Osteoblast (primary cell): ENCODE data around the gene HMOX2. TPM values are rescaled to one million over a fixed set of nuclear protein-coding genes. Genes with fewer than 3 reads are reported as not detected.

Experiments
- DNase-seq: peaks from one replicate; pipeline ENCODE4 v3.0.0; 2011; ENCODE audit warnings: low spot score, mixed read lengths; ENCODE audit not compliant: insufficient read length; ENCODE audit errors: missing footprints
- H2AFZ ChIP-seq: 2 replicates; pipeline ENCODE4 v1.6.0; 2011; ENCODE audit warnings: mild to moderate bottlenecking, low read length
- H3K27ac ChIP-seq: 2 replicates; pipeline ENCODE4 v1.5.1; 2011; ENCODE audit warnings: mild to moderate bottlenecking, low read depth, low read length, moderate library complexity
- H3K27me3 ChIP-seq: 2 replicates; pipeline ENCODE4 v1.6.0; 2012; ENCODE audit warnings: mild to moderate bottlenecking, control low read depth, inconsistent platforms, low read length, moderate library complexity; ENCODE audit not compliant: insufficient read depth
- H3K36me3 ChIP-seq: 2 replicates; pipeline ENCODE4 v1.5.1; 2011; ENCODE audit warnings: mild to moderate bottlenecking, low read length, control low read depth, moderate library complexity; ENCODE audit not compliant: insufficient read depth
- H3K4me1 ChIP-seq: 2 replicates; pipeline ENCODE4 v1.5.1; 2011; ENCODE audit warnings: mild to moderate bottlenecking, low read length, control low read depth, moderate library complexity; ENCODE audit not compliant: insufficient read depth
- H3K4me2 ChIP-seq: 2 replicates; pipeline ENCODE4 v1.6.0; 2011; ENCODE audit warnings: mild to moderate bottlenecking, low read length; ENCODE audit not compliant: insufficient read depth
- H3K4me3 ChIP-seq: fragments of 200-600 bp; sonication (generic); 3 replicates; pipeline ENCODE4 v1.5.1; 2012; ENCODE audit warnings: mild to moderate bottlenecking, low read length, inconsistent platforms; ENCODE audit not compliant: insufficient read depth
- H3K79me2 ChIP-seq: 2 replicates; pipeline ENCODE4 v1.6.0; 2012; ENCODE audit warnings: mild to moderate bottlenecking, low read length, control low read depth, inconsistent platforms; ENCODE audit not compliant: insufficient read depth
- H3K9me3 ChIP-seq: 2 replicates; pipeline ENCODE4 v1.5.1; 2011; ENCODE audit warnings: low read depth, low read length, control low read depth
- H4K20me1 ChIP-seq: 2 replicates; pipeline ENCODE4 v1.6.0; 2012; ENCODE audit warnings: mild to moderate bottlenecking, low read length, control low read depth; ENCODE audit not compliant: insufficient read depth
- total RNA-seq: library from RNA; depleted of rRNA; stranded (reverse); fragments of >200 nt; gene quantifications from 2 replicates; pipeline ENCODE4 v1.2.3, GENCODE V29; 2012
- TF ChIP-seq, protein P1 (sequence below): IDR thresholded peaks from 2 replicates; pipeline ENCODE4 v1.5.1; 2011; ENCODE audit warnings: mild to moderate bottlenecking, low read depth, low read length, moderate library complexity; ENCODE audit errors: extremely low read depth

HMOX2 gene
- total RNA-seq, 1 donor, result 39.4 TPM

GRCh38 chr16:4514606-4515005 is 38.4 kb downstream of the HMOX2 start:
- Histone ChIP-seq H2AFZ (no peak overlapping the region), H3K4me2 (no peak overlapping the region), H3K27me3 (no peaks in the 10 kb centered on the region), H3K4me1 (no peaks in the 10 kb centered on the region), H3K27ac (no peak overlapping the region), H3K9me3 (no peaks in the 10 kb centered on the region), H4K20me1 (peaks cover 15% of the 10 kb centered on the region), H3K4me3 (no peak overlapping the region), H3K36me3 (peaks cover 22% of the 10 kb centered on the region), H3K79me2 (peaks cover 2% of the 10 kb centered on the region)
- peak; percentile 36 for DNase-seq
- TF ChIP-seq, protein P1, sequence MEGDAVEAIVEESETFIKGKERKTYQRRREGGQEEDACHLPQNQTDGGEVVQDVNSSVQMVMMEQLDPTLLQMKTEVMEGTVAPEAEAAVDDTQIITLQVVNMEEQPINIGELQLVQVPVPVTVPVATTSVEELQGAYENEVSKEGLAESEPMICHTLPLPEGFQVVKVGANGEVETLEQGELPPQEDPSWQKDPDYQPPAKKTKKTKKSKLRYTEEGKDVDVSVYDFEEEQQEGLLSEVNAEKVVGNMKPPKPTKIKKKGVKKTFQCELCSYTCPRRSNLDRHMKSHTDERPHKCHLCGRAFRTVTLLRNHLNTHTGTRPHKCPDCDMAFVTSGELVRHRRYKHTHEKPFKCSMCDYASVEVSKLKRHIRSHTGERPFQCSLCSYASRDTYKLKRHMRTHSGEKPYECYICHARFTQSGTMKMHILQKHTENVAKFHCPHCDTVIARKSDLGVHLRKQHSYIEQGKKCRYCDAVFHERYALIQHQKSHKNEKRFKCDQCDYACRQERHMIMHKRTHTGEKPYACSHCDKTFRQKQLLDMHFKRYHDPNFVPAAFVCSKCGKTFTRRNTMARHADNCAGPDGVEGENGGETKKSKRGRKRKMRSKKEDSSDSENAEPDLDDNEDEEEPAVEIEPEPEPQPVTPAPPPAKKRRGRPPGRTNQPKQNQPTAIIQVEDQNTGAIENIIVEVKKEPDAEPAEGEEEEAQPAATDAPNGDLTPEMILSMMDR, result no peak

DNA sequence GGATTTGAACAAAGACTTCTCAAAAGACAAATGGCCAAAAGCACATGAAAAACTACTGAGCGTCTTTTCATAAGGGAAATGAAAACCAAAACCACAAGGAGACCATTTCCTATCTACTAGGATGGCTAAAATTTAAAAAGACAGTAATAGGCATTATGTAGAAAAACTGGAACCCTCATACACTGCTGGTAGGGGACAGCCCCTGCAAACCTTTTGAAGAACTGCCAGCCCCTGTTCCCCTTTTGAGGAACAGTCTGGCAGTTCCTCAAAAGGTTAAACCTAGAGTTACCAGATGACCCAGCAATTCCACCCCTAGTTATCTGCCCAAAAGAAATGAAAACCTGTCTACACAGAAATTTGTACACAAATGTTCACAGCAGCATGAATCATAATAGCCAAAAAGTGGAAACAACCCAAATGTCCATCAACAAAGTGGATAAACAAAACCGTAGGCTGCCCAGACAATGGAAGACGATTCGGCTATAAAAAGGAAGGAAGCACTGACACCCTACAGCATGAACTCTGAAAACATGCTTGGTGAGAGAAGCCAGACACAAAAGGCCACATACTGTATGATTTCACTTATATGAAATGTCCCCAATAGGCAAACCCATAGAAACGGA is 39.5 kb downstream of the HMOX2 start:
- no peak overlapping the region for H2AFZ ChIP-seq
- H3K36me3 ChIP-seq, result peaks cover 17% of the 10 kb centered on the region
- peak; percentile 45 for DNase-seq
- no peak overlapping the region for H3K27ac ChIP-seq
- H3K4me2 ChIP-seq, result no peak overlapping the region
- peaks cover 2% of the 10 kb centered on the region for H3K79me2 ChIP-seq
- H3K4me1 ChIP-seq, result no peaks in the 10 kb centered on the region
- no peak overlapping the region for H3K4me3 ChIP-seq
- TF ChIP-seq, protein P1, result no peak
- no peaks in the 10 kb centered on the region for H3K27me3 ChIP-seq
- no peaks in the 10 kb centered on the region for H3K9me3 ChIP-seq
- H4K20me1 ChIP-seq, result peaks cover 15% of the 10 kb centered on the region

- Histone ChIP-seq H2AFZ (no peak overlapping the region), H3K9me3 (no peaks in the 10 kb centered on the region), H3K27me3 (no peaks in the 10 kb centered on the region), H3K4me3 (no peak overlapping the region), H3K27ac (no peak overlapping the region), H4K20me1 (peaks cover 9% of the 10 kb centered on the region), H3K36me3 (peaks cover 4% of the 10 kb centered on the region), H3K79me2 (peaks cover 2% of the 10 kb centered on the region), H3K4me1 (no peaks in the 10 kb centered on the region), H3K4me2 (no peak overlapping the region)
- peak; percentile 74 for DNase-seq
- TF ChIP-seq, protein P1, result peak; percentile 53
Observed at GRCh38 chr16:4517812-4518680, 41.8 kb downstream of the HMOX2 start.

DNA sequence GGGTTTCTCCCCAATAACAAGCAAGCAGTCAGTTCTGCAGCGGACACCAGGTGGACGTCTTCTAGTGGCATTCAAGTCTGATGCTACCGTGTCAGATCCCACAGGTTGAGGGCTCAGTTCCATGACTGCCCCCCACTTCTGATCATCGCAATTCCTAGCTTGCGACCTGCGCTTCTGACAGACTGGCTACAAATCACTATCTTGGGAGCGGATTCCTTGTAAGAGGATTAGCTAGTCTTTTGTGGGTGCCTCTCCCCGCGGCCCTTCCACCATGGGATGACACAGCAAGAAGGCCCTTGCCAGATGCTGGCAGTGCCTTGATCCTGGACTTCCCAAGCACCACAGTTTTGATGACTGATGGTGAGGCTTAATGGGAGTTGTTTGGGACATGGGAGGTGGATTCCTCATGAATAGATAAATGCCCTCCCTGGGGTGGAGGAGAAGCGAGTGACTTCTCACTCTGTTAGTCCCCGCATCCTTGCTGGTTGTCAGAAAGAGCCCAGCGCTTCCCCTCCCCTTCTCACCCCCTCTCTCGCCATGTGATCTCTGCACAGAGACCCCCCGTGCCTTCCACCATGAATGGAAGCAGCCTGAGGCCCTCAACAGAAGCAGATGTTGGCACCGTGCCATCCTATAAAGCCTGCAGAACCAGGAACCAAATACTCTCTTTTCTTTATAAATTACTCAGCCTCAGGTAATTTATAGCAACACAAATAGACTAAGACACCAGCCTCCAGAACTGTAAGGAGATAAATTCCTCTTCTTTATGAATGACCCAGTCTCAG is 43.3 kb downstream of the HMOX2 start:
- Histone ChIP-seq H3K27me3 (no peaks in the 10 kb centered on the region), H2AFZ (no peak overlapping the region), H3K79me2 (peaks cover 4% of the 10 kb centered on the region), H3K4me3 (no peak overlapping the region), H3K27ac (no peak overlapping the region), H3K9me3 (no peaks in the 10 kb centered on the region), H3K36me3 (no peaks in the 10 kb centered on the region), H3K4me2 (no peak overlapping the region), H3K4me1 (no peaks in the 10 kb centered on the region), H4K20me1 (peaks cover 9% of the 10 kb centered on the region)
- TF ChIP-seq, protein P1, result no peak
- peak; percentile 32 for DNase-seq
